GM06990 (cell line): Measurements from ENCODE around the gene OR1E1.
A peak's percentile ranks its signal among the peaks of the same experiment; 100 is the strongest.
"Not testable (repeated sequence)": the region's sequence is repeated elsewhere in the genome, so short reads cannot be mapped to it uniquely, and the experiment has no call there.

ENCODE experiments used
- DNase-seq: peaks from one replicate; pipeline ENCODE4 v3.0.0-alpha.2; 2011; ENCODE audit not compliant: insufficient read length; ENCODE audit errors: extremely low read depth
- H3K27me3 ChIP-seq: replicated peaks from 2 replicates; pipeline ENCODE4 v1.6.0; 2011; ENCODE audit warnings: low read length; ENCODE audit not compliant: control insufficient read depth, insufficient read depth
- H3K36me3 ChIP-seq: 2 replicates; pipeline ENCODE4 v1.5.1; 2011; ENCODE audit warnings: low read length; ENCODE audit not compliant: control insufficient read depth, insufficient read depth
- H3K4me3 ChIP-seq: replicated peaks from 2 replicates; pipeline ENCODE4 v1.5.1; 2011; ENCODE audit warnings: low read depth, mild to moderate bottlenecking, control low read depth, low read length
- TF ChIP-seq, protein P1 (sequence below): IDR thresholded peaks from 2 replicates; pipeline ENCODE4 v1.5.1; 2011; ENCODE audit warnings: low read length, control low read depth, mild to moderate bottlenecking, inconsistent platforms; ENCODE audit not compliant: insufficient read depth, poor library complexity, severe bottlenecking

OR1E1 gene, protein sequence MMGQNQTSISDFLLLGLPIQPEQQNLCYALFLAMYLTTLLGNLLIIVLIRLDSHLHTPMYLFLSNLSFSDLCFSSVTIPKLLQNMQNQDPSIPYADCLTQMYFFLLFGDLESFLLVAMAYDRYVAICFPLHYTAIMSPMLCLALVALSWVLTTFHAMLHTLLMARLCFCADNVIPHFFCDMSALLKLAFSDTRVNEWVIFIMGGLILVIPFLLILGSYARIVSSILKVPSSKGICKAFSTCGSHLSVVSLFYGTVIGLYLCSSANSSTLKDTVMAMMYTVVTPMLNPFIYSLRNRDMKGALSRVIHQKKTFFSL

DNA sequence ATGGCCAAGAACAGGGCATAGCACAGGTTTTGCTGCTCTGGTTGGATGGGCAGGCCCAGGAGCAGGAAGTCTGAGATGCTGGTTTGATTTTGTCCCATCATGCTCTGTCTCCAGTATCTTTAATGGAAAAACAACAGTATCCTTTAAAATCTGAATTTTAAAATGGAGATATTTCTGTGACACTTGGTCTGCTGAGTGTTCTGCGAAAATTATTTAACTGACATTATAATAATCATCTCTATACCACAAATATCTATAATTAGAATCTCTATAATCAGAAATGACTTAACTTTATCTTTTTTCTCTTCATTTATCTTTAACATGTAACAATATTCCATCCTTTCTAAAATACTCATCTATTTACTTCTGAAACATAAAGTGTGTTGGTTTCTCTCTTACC is at the start of gene OR1E1:
Gene OR1E1 (minus strand): TSS at position 101 of the 400 bp plus-strand sequence. CDS start 0 bp downstream, at position 101.
- no peak within 1 kb of the TSS for H3K4me3 ChIP-seq
- DNase-seq, result no peak
- H3K27me3 ChIP-seq, result no peaks in the 10 kb centered on the region
- TF ChIP-seq, protein P1, sequence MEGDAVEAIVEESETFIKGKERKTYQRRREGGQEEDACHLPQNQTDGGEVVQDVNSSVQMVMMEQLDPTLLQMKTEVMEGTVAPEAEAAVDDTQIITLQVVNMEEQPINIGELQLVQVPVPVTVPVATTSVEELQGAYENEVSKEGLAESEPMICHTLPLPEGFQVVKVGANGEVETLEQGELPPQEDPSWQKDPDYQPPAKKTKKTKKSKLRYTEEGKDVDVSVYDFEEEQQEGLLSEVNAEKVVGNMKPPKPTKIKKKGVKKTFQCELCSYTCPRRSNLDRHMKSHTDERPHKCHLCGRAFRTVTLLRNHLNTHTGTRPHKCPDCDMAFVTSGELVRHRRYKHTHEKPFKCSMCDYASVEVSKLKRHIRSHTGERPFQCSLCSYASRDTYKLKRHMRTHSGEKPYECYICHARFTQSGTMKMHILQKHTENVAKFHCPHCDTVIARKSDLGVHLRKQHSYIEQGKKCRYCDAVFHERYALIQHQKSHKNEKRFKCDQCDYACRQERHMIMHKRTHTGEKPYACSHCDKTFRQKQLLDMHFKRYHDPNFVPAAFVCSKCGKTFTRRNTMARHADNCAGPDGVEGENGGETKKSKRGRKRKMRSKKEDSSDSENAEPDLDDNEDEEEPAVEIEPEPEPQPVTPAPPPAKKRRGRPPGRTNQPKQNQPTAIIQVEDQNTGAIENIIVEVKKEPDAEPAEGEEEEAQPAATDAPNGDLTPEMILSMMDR, result no peak
- no peaks in the 10 kb centered on the region for H3K36me3 ChIP-seq

DNA sequence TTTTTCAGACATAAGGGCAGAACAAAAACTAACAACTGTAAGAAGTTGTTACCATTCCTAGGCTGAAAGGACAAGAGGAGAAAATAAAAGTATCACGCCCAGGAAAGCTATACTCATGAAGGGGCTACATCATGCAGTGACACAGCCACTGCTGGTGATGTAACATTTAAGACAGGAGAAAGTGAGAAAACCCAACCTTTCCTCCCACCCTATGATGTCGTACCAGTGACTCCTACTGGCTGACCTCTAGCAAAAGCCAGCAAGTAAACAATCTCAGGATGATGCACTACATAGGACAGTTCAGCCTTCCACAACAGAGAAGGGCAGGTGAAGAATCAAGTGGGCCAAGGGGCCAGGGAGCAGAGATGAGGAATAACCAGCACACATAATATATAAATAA is 49.4 kb upstream of the OR1E1 start:
- no peaks in the 10 kb centered on the region for H3K36me3 ChIP-seq
- no peak overlapping the region for H3K4me3 ChIP-seq
- TF ChIP-seq, protein P1, result peak; percentile 29
- no peak for DNase-seq
- no peaks in the 10 kb centered on the region for H3K27me3 ChIP-seq

DNA sequence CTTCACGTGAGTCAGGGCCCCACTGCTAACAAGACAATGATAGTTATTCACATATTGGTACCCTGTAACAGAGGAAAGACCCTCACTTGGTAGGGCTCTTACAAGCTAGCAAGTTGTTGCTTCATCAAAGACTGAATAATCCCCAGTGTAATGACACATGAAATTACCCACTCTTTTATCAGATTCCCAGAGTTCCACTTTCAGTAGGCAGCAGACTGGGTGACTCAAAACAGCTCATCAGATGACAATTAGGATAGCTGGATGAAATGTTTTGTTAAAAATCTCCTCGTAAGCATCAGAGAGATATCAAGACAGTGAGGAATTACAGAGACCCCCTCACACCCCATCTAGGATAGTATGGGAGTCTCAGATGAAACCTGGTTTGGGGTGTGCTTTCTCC is 42.2 kb upstream of the OR1E1 start:
- DNase-seq, result no peak
- TF ChIP-seq, protein P1, result no peak
- H3K4me3 ChIP-seq, result no peak overlapping the region
- H3K36me3 ChIP-seq, result no peaks in the 10 kb centered on the region
- no peaks in the 10 kb centered on the region for H3K27me3 ChIP-seq

DNA sequence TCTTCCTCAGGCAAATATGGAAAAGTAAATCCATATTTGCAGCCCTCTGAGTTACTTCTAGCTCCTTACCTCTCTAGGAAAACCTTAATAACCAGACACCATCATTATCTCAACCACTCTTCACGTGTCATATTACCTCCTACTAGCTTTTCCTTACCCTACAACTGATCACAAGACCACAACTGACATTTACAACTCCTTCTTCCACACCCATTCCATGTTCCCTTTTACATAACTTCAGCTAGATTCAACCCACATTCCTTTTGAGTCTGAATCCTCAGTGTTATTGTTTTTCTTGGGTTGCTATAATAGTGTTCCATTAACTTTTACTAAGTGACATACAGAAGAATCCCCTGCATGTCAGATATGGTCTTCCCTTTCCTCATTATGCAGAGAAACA is 40.2 kb upstream of the OR1E1 start:
- H3K27me3 ChIP-seq, result no peaks in the 10 kb centered on the region
- DNase-seq, result no peak
- no peak overlapping the region for H3K4me3 ChIP-seq
- TF ChIP-seq, protein P1, result no peak
- no peaks in the 10 kb centered on the region for H3K36me3 ChIP-seq

DNA sequence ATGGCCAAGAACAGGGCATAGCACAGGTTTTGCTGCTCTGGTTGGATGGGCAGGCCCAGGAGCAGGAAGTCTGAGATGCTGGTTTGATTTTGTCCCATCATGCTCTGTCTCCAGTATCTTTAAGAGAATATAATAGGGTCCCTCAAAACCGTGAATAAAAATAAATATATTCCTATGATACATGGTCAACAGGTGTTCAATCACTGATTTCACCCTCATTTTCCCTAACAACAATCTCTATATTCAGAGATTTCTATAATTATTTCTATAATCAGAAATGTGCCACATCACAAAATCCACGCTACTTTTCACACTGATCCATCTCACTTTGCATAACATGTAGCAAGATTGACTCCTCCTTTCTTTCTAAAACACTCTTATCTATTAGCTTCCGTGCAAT is 35.5 kb upstream of the OR1E1 start, which contains the start of gene OR1E2:
Gene OR1E2 (minus strand): TSS at position 101 of the 400 bp plus-strand sequence. CDS start 0 bp downstream, at position 101.
- DNase-seq, result no peak
- Histone ChIP-seq H3K36me3 (no peaks in the 10 kb centered on the region), H3K4me3 (no peak within 1 kb of the TSS), H3K27me3 (no peaks in the 10 kb centered on the region)
- TF ChIP-seq, protein P1, result no peak

DNA sequence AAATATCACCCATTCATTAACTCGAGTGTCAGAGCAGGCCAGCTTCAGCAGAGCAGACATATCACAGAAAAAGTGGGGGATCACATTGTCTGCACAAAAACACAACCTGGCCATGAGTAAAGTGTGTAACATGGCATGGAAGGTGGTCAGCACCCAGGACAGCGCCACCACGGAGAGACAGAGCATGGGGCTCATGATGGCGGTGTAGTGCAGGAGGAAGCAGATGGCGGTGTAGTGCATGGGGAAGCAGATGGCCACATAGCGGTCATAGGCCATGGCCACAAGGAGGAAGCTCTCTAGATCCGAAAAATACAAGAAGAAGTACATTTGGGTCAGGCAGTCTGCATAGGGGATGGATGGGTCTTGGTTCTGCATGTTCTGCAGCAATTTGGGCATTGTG is 35.0 kb upstream of the OR1E1 start:
- DNase-seq, H3K36me3 ChIP-seq, H3K27me3 ChIP-seq, H3K4me3 ChIP-seq: not testable (repeated sequence)
